Esophagus muscularis mucosa (tissue), 4 donors: ENCODE results near the gene TMEM127. TPM values are rescaled to one million over a fixed set of nuclear protein-coding genes. Genes with fewer than 3 reads are reported as not detected.

Source experiments
- DNase-seq: peaks from one replicate; pipeline ENCODE4 v3.0.0-alpha.2; 2017; ENCODE audit errors: extremely low spot score
- H3K27ac ChIP-seq, 4 donors: fragments of 200-600 bp; sonication (generic); replicated peaks in 1 of 4; 1 replicate in 3 of 4; 2 replicates in 1 of 4; pipeline ENCODE4 v1.5.1; 2016 to 2019; ENCODE audit warnings: mild to moderate bottlenecking in 1 of 4
- H3K27me3 ChIP-seq, 4 donors: fragments of 200-600 bp; sonication (generic); one replicate each; pipeline versions ENCODE4 v1.5.1 to v1.6.0; 2016 to 2019
- H3K36me3 ChIP-seq, 4 donors: fragments of 200-600 bp; sonication (generic); one replicate each; pipeline ENCODE4 v1.5.1; 2016 to 2019
- H3K4me1 ChIP-seq, 4 donors: fragments of 200-600 bp; sonication (generic); one replicate each; pipeline ENCODE4 v1.5.1; 2016 to 2019
- H3K4me3 ChIP-seq, 4 donors: fragments of 200-600 bp; sonication (generic); 1 replicate in 2 of 4; 2 replicates in 2 of 4; pipeline ENCODE4 v1.5.1; 2016 to 2019; ENCODE audit warnings: mild to moderate bottlenecking in 4 of 4, moderate library complexity in 1 of 4
- H3K9me3 ChIP-seq, 4 donors: fragments of 200-600 bp; sonication (generic); 1 replicate in 3 of 4; 2 replicates in 1 of 4; pipeline ENCODE4 v1.5.1; 2016 to 2019
- CTCF ChIP-seq, 3 experiments: fragments of 200-600 bp in 2 of 3; fragments of 450-650 bp in 1 of 3; sonication (generic) in 2 of 3; IDR thresholded peaks; one replicate each; pipeline ENCODE4 v1.5.1; 2017 to 2019; ENCODE audit warnings: antibody characterized with exemption in 3 of 3, mild to moderate bottlenecking in 2 of 3, moderate library complexity in 1 of 3
- EP300 ChIP-seq: sonication (generic); formaldehyde crosslinking; IDR thresholded peaks from one replicate; pipeline ENCODE4 v1.6.1; 2017; ENCODE audit warnings: antibody characterized with exemption
- POLR2A ChIP-seq: fragments of 450-650 bp; IDR thresholded peaks from one replicate; pipeline ENCODE4 v1.6.1; 2017; ENCODE audit warnings: antibody characterized with exemption, moderate library complexity, mild to moderate bottlenecking, low read depth
- POLR2AphosphoS5 ChIP-seq, 2 donors: sonication (generic); formaldehyde crosslinking; IDR thresholded peaks; one replicate each; pipeline ENCODE4 v1.6.1; 2017; ENCODE audit warnings: antibody characterized with exemption in 2 of 2
- WGBS: methylation state at CpG from one replicate; pipeline ENCODE4 v1.1.5; 2018; 5-methylcytosine and 5-hydroxymethylcytosine counted together
- intact Hi-C: fragments of 100-400 bp; cut with DNase I; formaldehyde crosslinking; loops from one replicate; pipeline ENCODE4 v1.15.1; 2023
- total RNA-seq, 4 donors: library from RNA; depleted of rRNA; stranded (reverse); fragments of >200 nt; gene quantifications; one replicate each; pipeline versions ENCODE4 v1.1.0 to v1.2.1, GENCODE V29; 2016

TMEM127 gene
- 10 to 100 TPM; 42.8 to 72.0 (median 55.3) TPM for total RNA-seq

GRCh38 chr2:96265840-96266679 lies at the start of gene TMEM127, which contains the start of gene CIAO1:
TMEM127 (minus strand) TSS chr2:96265997; CDS start chr2:96265381, 616 bp downstream.
CIAO1 (plus strand) TSS chr2:96266225; CDS start chr2:96266351, 126 bp downstream.
- no peak for TF ChIP-seq EP300
- peak; percentile 10 to 40 (median 11) for TF ChIP-seq CTCF (IDR thresholded peaks at IDR 0.05)
- TF ChIP-seq POLR2AphosphoS5 (IDR thresholded peaks at IDR 0.05) = peak; percentile 96 to 99
- TF ChIP-seq POLR2A = peak; percentile 90
- peaks cover 41 to 59% (median 54%) of the 10 kb centered on the region in 4 donors for H3K4me1 ChIP-seq
- no peaks in the 10 kb centered on the region for H3K9me3 ChIP-seq
- H3K27ac ChIP-seq = peak within 1 kb of the TSS; percentile 92 to 98 (median 95)
- H3K27me3 ChIP-seq = no peaks in the 10 kb centered on the region
- peak within 1 kb of the TSS; percentile 88 to 97 (median 92) for H3K4me3 ChIP-seq
- peaks cover 19 to 64% (median 54%) of the 10 kb centered on the region in 4 donors for H3K36me3 ChIP-seq
- intact Hi-C loops = loop anchor here (2.0 to 10.0 kb wide), 3 partner anchors 41 to 69 kb away; partner anchors contain the start of genes NCAPH, SNRNP200 and STARD7
- DNase-seq = peak; percentile 99
- WGBS = under 1% methylated on average over 45 of the region's 81 CpGs

- intact Hi-C loops = no loop called here
These were observed 49.2 kb upstream of the TMEM127 start for GRCh38 chr2:96315005-96315399.

GRCh38 chr2:96308248-96308647 lies 42.5 kb upstream of the TMEM127 start:
- Histone ChIP-seq H3K27me3 (no peaks in the 10 kb centered on the region), H3K9me3 (no peaks in the 10 kb centered on the region), H3K4me3 (no peak overlapping the region), H3K27ac (no peak overlapping the region), H3K36me3 (peaks cover 2 to 11% (median 4%) of the 10 kb centered on the region in 4 donors), H3K4me1 (peaks cover 21 to 27% (median 24%) of the 10 kb centered on the region in 4 donors)
- DNase-seq = no peak
- intact Hi-C loops = loop anchor here (5.0 kb wide), 1 partner anchor 41 kb away; the partner anchor contains the start of genes CIAO1 and TMEM127
- WGBS = 88% methylated on average over 5 of the region's 5 CpGs
- TF ChIP-seq POLR2AphosphoS5 (IDR thresholded peaks at IDR 0.05) (no peak), POLR2A (no peak), EP300 (no peak)

More at GRCh38 chr2:96315005-96315399, 49.2 kb upstream of the TMEM127 start:
- no peak for DNase-seq
- TF ChIP-seq CTCF (IDR thresholded peaks at IDR 0.05) (no peak), EP300 (no peak), POLR2A (no peak), POLR2AphosphoS5 (IDR thresholded peaks at IDR 0.05) (no peak)
- Histone ChIP-seq H3K36me3 (no peaks in the 10 kb centered on the region), H3K27me3 (peaks cover 0 to 32% (median 3%) of the 10 kb centered on the region in 4 donors), H3K4me3 (no peak overlapping the region), H3K9me3 (no peaks in the 10 kb centered on the region), H3K4me1 (no peaks in the 10 kb centered on the region), H3K27ac (no peak overlapping the region)
- 73% methylated on average over 3 of the region's 3 CpGs for WGBS

DNA sequence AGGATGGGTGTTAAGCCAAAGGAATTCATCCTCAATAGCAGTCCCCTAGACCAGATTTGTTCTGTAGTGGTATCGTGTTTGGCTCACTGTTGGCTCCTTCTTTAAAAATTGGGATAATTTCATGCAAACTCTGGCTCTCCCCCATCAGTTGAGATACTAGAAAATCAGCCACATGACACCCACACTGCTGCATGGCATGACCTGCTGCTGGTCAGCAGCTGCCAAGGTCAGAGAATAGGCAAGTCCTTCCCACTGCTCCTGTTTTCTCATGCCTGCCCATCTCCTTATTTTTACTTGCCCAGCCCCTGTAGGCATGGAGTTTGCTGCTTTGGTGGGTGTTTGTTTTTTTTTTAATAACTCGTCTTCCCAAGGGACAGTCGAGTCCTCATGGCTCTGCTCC lies 40.6 kb upstream of the TMEM127 start:
- Histone ChIP-seq H3K36me3 (peaks cover 20 to 30% (median 23%) of the 10 kb centered on the region in 4 donors), H3K27me3 (no peaks in the 10 kb centered on the region), H3K4me1 (peaks cover 21 to 41% (median 33%) of the 10 kb centered on the region in 4 donors), H3K4me3 (peak overlapping the region; percentile 75 to 94 (median 84)), H3K9me3 (no peaks in the 10 kb centered on the region), H3K27ac (peak overlapping the region; percentile 79 to 86 (median 82))
- intact Hi-C loops = loop anchor here (5.0 kb wide), 1 partner anchor 39 kb away; the partner anchor contains the start of genes CIAO1 and TMEM127
- DNase-seq = no peak
- 92% methylated on average over 3 of the region's 3 CpGs for WGBS
- TF ChIP-seq CTCF (IDR thresholded peaks at IDR 0.05) (no peak), POLR2A (no peak), EP300 (no peak), POLR2AphosphoS5 (IDR thresholded peaks at IDR 0.05) (no peak)

DNA sequence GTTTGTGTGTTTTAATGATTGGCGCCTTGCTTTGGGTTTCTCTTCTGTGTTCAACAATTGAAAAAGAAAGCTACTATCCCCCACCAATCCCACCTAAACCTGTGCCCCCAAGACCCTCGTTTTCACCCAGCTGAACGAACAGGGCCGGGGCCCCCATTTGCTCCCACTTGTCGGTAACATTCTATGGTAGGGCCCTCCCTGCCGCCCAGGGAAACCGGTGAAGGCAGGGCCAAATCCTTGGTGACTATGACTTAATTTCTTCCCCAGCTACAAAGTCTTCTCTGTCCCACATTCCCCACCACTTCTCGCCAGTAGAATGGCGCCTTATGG lies 40.1 kb upstream of the TMEM127 start:
- Histone ChIP-seq H3K9me3 (no peaks in the 10 kb centered on the region), H3K4me1 (peaks cover 21 to 41% (median 33%) of the 10 kb centered on the region in 4 donors), H3K27me3 (no peaks in the 10 kb centered on the region), H3K4me3 (peak overlapping the region; percentile 75 to 94 (median 84)), H3K36me3 (peaks cover 25 to 34% (median 27%) of the 10 kb centered on the region in 4 donors), H3K27ac (peak overlapping the region; percentile 79 to 86 (median 82))
- 28% methylated on average over 7 of the region's 9 CpGs for WGBS
- intact Hi-C loops = loop anchor here (5.0 kb wide), 1 partner anchor 39 kb away; the partner anchor contains the start of genes CIAO1 and TMEM127
- no peak for DNase-seq
- TF ChIP-seq CTCF (IDR thresholded peaks at IDR 0.05) (no peak), EP300 (no peak), POLR2A (no peak), POLR2AphosphoS5 (IDR thresholded peaks at IDR 0.05) (no peak)
